ENCODE data around the gene PGA5.

- TF ChIP-seq POLR2A (IDR thresholded peaks at IDR 0.05) (no peak), EP300 (IDR thresholded peaks at IDR 0.05) (no peak)
- TF ChIP-seq, protein P1, sequence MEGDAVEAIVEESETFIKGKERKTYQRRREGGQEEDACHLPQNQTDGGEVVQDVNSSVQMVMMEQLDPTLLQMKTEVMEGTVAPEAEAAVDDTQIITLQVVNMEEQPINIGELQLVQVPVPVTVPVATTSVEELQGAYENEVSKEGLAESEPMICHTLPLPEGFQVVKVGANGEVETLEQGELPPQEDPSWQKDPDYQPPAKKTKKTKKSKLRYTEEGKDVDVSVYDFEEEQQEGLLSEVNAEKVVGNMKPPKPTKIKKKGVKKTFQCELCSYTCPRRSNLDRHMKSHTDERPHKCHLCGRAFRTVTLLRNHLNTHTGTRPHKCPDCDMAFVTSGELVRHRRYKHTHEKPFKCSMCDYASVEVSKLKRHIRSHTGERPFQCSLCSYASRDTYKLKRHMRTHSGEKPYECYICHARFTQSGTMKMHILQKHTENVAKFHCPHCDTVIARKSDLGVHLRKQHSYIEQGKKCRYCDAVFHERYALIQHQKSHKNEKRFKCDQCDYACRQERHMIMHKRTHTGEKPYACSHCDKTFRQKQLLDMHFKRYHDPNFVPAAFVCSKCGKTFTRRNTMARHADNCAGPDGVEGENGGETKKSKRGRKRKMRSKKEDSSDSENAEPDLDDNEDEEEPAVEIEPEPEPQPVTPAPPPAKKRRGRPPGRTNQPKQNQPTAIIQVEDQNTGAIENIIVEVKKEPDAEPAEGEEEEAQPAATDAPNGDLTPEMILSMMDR (IDR thresholded peaks at IDR 0.05), result no peak
Measured at GRCh38 chr11:61274084-61274483, 33.1 kb downstream of the PGA5 start.

Data from ovary (tissue), 3 donors.